HepG2 (cell line): ENCODE results near the gene CALML5. TPM values are rescaled to one million over a fixed set of nuclear protein-coding genes. Genes with fewer than 3 reads are reported as not detected.

Experiments
- AGO1 ChIP-seq: fragments of 200-400 bp; formaldehyde crosslinking; IDR thresholded peaks from 2 replicates; pipeline ENCODE4 v1.6.1; 2017; ENCODE audit warnings: mild to moderate bottlenecking, low read depth, low read length, moderate library complexity; ENCODE audit not compliant: poor library complexity, severe bottlenecking
- ARID5B ChIP-seq: IDR thresholded peaks from 2 replicates; pipeline ENCODE4 v1.4.0; 2020; ENCODE audit warnings: mild to moderate bottlenecking, missing genetic modification reagents
- BORCS8-MEF2B ChIP-seq: sonication (generic); formaldehyde crosslinking; IDR thresholded peaks from 2 replicates; pipeline ENCODE4 v1.8.0; 2022; ENCODE audit warnings: mild to moderate bottlenecking, missing genetic modification reagents
- CAMTA2 ChIP-seq: sonication (generic); formaldehyde crosslinking; IDR thresholded peaks from 2 replicates; pipeline ENCODE4 v1.4.0; 2020; ENCODE audit warnings: mild to moderate bottlenecking, missing genetic modification reagents, borderline replicate concordance
- EEA1 ChIP-seq: sonication (generic); formaldehyde crosslinking; IDR thresholded peaks from 2 replicates; pipeline ENCODE4 v1.5.1; 2020; ENCODE audit warnings: mild to moderate bottlenecking, missing genetic modification reagents, borderline replicate concordance
- EP300 ChIP-seq, 3 experiments: sonication (generic) in 1 of 3; formaldehyde crosslinking in 1 of 3; IDR thresholded peaks; 2 replicates each; pipeline versions ENCODE4 v1.5.1 to v1.6.1; 2011 to 2020; ENCODE audit warnings: low read depth in 2 of 3, low read length in 2 of 3, borderline replicate concordance in 1 of 3, improper control_type of control experiment in 1 of 3, mild to moderate bottlenecking in 1 of 3, missing genetic modification reagents in 1 of 3, moderate library complexity in 1 of 3
- ETV5 ChIP-seq: IDR thresholded peaks from 2 replicates; pipeline ENCODE4 v1.6.1; 2018; ENCODE audit warnings: missing biosample characterization, missing genetic modification reagents, inconsistent platforms, borderline replicate concordance
- FOSL1 ChIP-seq: sonication (generic); formaldehyde crosslinking; IDR thresholded peaks from 2 replicates; pipeline ENCODE4 v1.9.0; 2021; ENCODE audit warnings: missing genetic modification reagents, borderline replicate concordance
- HNF4G ChIP-seq, 2 experiments: sonication (generic) in 1 of 2; formaldehyde crosslinking in 1 of 2; IDR thresholded peaks; 2 replicates each; pipeline versions ENCODE4 v1.4.0 to v1.6.1; 2011 to 2020; ENCODE audit warnings: borderline replicate concordance in 2 of 2, low read depth in 2 of 2, mild to moderate bottlenecking in 2 of 2, low read length in 1 of 2, missing genetic modification reagents in 1 of 2, moderate library complexity in 1 of 2
- HOXA5 ChIP-seq: sonication (generic); formaldehyde crosslinking; IDR thresholded peaks from 2 replicates; pipeline ENCODE4 v1.4.0; 2020; ENCODE audit warnings: missing genetic modification reagents
- MAFG ChIP-seq: sonication (generic); formaldehyde crosslinking; IDR thresholded peaks from 2 replicates; pipeline ENCODE4 v1.5.1; 2020; ENCODE audit warnings: mild to moderate bottlenecking, missing genetic modification reagents
- MBD4 ChIP-seq: IDR thresholded peaks from 2 replicates; pipeline ENCODE4 v1.6.1; 2012; ENCODE audit warnings: low read length, inconsistent platforms, borderline replicate concordance
- SOX5 ChIP-seq: IDR thresholded peaks from 2 replicates; pipeline ENCODE4 v1.6.1; 2016; ENCODE audit warnings: borderline replicate concordance
- SP5 ChIP-seq: IDR thresholded peaks from 2 replicates; pipeline ENCODE4 v1.6.1; 2016; ENCODE audit warnings: low read depth, borderline replicate concordance
- SRSF1 ChIP-seq: fragments of 200-400 bp; formaldehyde crosslinking; optimal IDR thresholded peaks from 2 replicates; pipeline ENCODE3; 2017; ENCODE audit warnings: mild to moderate bottlenecking, low read depth, low read length, moderate library complexity
- TAF1 ChIP-seq: sonication (generic); formaldehyde crosslinking; IDR thresholded peaks from 2 replicates; pipeline ENCODE4 v1.4.0; 2020; ENCODE audit warnings: missing genetic modification reagents
- TEAD3 ChIP-seq: optimal IDR thresholded peaks from 2 replicates; pipeline ENCODE3; 2016; ENCODE audit warnings: borderline replicate concordance
- YY1 ChIP-seq: IDR thresholded peaks from 2 replicates; pipeline ENCODE4 v1.6.1; 2011; ENCODE audit warnings: low read length, low read depth, moderate library complexity, mild to moderate bottlenecking; ENCODE audit not compliant: insufficient read depth, insufficient replicate concordance
- ZBTB7B ChIP-seq: sonication (generic); formaldehyde crosslinking; IDR thresholded peaks from 2 replicates; pipeline ENCODE4 v1.4.0; 2020; ENCODE audit warnings: missing genetic modification reagents
- ZNF235 ChIP-seq: sonication (generic); formaldehyde crosslinking; IDR thresholded peaks from 2 replicates; pipeline ENCODE4 v1.8.1; 2023; ENCODE audit warnings: mild to moderate bottlenecking, missing genetic modification reagents, borderline replicate concordance
- ZNF33A ChIP-seq: sonication (generic); formaldehyde crosslinking; IDR thresholded peaks from 2 replicates; pipeline ENCODE4 v1.5.1; 2020; ENCODE audit warnings: missing genetic modification reagents, mild to moderate bottlenecking, moderate library complexity, borderline replicate concordance
- ZNF343 ChIP-seq: sonication (generic); formaldehyde crosslinking; IDR thresholded peaks from 2 replicates; pipeline ENCODE4 v1.4.0; 2020; ENCODE audit warnings: mild to moderate bottlenecking, missing genetic modification reagents
- ZNF441 ChIP-seq: sonication (generic); formaldehyde crosslinking; IDR thresholded peaks from 2 replicates; pipeline ENCODE4 v1.7.0; 2021; ENCODE audit warnings: missing genetic modification reagents, borderline replicate concordance
- ZNF589 ChIP-seq: sonication (generic); formaldehyde crosslinking; conservative IDR thresholded peaks from 2 replicates; pipeline ENCODE4 v1.8.0; 2022; ENCODE audit warnings: mild to moderate bottlenecking, moderate library complexity, missing genetic modification reagents
- polyA plus RNA-seq, 8 experiments: library from polyadenylated mRNA; depleted of rRNA in 3 of 8; stranded (reverse) in 7 of 8; unstranded in 1 of 8; fragments of >200 nt; fragmentation: Illumina TruSeq in 4 of 8; extraction: Trizol in 4 of 8; gene quantifications; 2 replicates each; pipeline versions ENCODE4 v1.2.1 to v1.2.3, GENCODE V29; 2011 to 2016; ENCODE audit warnings: low read depth in 4 of 8, missing spikeins in 1 of 8, mixed read lengths in 1 of 8; ENCODE audit not compliant: insufficient read depth in 1 of 8
- total RNA-seq, 5 experiments: library from RNA; depleted of rRNA; stranded (reverse); fragments of >200 nt; fragmentation: Illumina TruSeq; extraction: Trizol; gene quantifications; 2 replicates each; pipeline ENCODE4 v1.2.3, GENCODE V29; 2016; ENCODE audit warnings: low read depth in 1 of 5

The CALML5 gene
- total and polyA plus RNA-seq, 2 of the 13 experiments (the other 11 are each of a cell fraction or from before 2014, with no cell fraction given) = not detected

- TF ChIP-seq MBD4 (no peak), MAFG (CRISPR knock-in tag) (no peak), EP300 (IDR thresholded peaks at IDR 0.05; ENCODE audit: low read depth in 2 of 2, low read length in 2 of 2) (peak in 1 of 2 experiments; percentile 90; a peak in 2 of 4 replicates), EP300 (CRISPR knock-in tag; IDR thresholded peaks at IDR 0.05; ENCODE audit: borderline replicate concordance) (peak; percentile 65; the same call in 1 of the 2 replicates), YY1 (peak; percentile 28), SOX5 (peak; percentile 72; the same call in 1 of the 2 replicates), AGO1 (no peak), FOSL1 (CRISPR knock-in tag) (no peak), EEA1 (CRISPR knock-in tag) (no peak), BORCS8-MEF2B (CRISPR knock-in tag) (no peak), ZNF235 (CRISPR knock-in tag) (no peak), HOXA5 (CRISPR knock-in tag) (peak; percentile 49; the same call in 1 of the 2 replicates), SP5 (CRISPR knock-in tag) (peak; percentile 56), ZNF589 (no peak), HNF4G (IDR thresholded peaks at IDR 0.05; ENCODE audit: borderline replicate concordance, low read depth, low read length) (peak; percentile 56; the same call in 1 of the 2 replicates), HNF4G (CRISPR knock-in tag; IDR thresholded peaks at IDR 0.05; ENCODE audit: borderline replicate concordance, low read depth) (no peak), ETV5 (CRISPR knock-in tag) (peak; percentile 70), ZNF441 (no peak), ZBTB7B (CRISPR knock-in tag) (peak; percentile 52; the same call in 1 of the 2 replicates), SRSF1 (peak; percentile 37), TEAD3 (CRISPR knock-in tag) (no peak), ZNF33A (no peak), CAMTA2 (CRISPR knock-in tag) (no peak), TAF1 (CRISPR knock-in tag) (0 out of 2 replicates have a peak, but pooled peaks have one; percentile 23), ARID5B (CRISPR knock-in tag) (peak; percentile 79; the same call in 1 of the 2 replicates), ZNF343 (CRISPR knock-in tag) (no peak)
Measured at GRCh38 chr10:5547931-5548660, 48.7 kb upstream of the CALML5 start (continued).
